ENCODE data around the gene KIAA1671. TPM values are rescaled to one million over a fixed set of nuclear protein-coding genes. Genes with fewer than 3 reads are reported as not detected.

Gene KIAA1671
- polyA plus RNA-seq, 10 donors = 18.9 to 40.3 (median 31.2) TPM

DNA sequence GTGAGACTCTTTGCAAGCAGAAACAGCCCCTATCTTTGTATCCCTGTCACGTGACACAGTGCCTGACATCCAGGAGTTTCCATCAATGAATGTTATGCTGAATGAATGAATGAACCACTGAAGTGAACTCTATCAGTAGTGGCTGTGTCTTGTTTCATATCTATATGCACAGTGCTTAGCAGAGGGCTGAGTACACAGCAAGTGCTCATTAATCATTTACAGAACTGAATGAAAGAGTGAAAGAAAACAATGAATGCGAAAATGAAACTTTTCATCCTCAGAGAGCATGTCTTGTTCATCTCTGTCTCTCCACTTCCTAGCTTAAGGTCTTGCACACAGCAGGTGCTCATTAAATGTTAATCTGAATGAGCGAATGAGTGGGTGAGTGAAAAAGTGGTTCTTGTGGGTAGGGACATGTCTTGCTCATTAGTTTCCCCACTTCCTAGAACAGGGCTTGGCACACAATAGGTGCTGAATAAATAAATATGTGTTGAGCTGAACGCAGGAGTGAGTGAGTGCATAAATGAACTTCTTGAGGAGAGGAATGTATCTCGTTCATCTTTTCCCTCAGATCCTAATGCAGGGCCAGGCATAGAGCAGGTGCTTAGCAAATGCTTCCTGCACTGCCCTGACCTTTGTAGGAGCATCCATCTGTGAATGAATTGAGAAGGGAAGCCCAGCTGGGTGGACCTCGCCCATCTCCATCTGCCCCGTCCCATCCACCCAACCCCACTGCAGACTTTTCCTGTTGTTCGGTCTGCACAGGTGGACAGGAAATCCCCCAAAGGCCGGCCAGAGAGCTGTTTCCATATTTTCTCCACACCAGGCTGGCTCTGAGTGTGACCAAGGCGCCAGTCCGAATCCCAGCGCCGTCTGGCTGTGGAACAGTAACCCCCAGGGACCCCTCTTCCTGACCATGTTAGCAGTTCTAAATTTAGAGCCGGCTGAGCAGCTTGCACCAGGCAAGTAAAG is 133.7 kb downstream of the KIAA1671 start:
- DNase-seq = peak; percentile 29 to 71 (median 51)

DNA sequence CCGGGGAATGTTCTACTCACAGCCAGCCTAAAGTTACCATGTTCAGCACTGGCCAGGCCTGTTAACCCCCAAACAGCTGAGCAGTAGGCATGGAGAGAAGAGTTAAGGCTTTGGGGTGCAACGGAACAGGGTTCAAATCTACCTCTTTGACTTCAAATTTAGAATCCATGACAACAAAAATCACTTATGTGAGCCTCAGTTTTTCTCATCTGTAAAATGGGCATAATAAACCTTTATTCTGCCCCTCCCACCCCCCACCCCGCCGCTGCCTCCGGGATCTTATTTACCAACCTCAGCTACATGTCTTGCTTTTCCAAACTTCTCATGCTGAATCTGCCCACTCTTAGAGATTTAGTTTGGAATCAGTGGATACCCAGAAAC is 134.4 kb downstream of the KIAA1671 start:
- no peak for DNase-seq

DNA sequence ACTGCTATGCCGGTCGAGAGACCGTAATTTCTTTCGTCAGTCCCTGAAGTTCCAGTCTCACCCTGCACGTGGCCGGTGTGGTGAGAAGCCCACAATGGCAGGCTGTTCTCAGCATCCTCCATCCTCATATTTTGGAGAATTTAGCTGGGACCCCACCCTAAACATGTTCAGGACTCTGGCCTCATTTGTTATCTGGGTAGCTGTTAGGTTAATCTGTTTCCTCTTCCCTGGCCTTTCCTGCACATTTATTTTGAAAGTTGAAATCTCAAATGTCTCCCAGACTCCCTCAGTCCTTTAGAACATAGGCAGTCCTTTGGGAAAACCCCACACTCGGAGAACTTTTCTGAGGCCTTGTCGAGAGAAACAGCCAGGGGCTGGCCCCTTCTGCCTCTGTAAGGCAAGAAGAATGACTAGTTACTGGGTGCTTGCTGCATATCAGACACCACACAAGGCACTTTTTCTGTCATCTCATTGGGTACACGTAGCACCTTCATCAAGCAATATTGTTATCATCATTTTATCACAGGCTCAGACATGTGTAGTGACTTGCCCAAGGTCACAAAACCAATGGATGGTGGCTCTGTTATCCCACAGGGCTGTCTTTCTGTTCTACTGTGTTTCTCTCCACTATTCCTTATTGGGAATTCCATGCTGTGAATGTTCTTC is 137.8 kb downstream of the KIAA1671 start:
- no peak for DNase-seq

DNA sequence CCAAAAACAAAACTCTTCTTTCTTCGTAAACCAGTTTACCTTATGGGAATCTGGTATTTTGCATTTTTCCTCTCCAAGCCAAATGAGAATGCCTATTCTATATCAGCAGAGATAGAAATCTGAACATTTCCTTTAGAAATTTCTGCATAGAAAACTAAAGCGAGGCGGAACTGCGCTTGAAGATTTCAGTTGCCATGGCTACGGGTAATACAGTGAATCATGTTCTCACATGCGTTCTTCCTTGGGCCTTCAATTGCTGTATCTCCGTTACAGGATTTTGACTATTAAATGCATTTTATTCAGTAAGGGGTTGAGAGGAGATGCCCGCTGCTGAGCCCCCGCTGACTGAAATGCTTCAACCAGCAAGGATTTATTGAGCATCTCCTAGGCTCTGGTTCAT is 138.9 kb downstream of the KIAA1671 start:
- no peak for DNase-seq

DNA sequence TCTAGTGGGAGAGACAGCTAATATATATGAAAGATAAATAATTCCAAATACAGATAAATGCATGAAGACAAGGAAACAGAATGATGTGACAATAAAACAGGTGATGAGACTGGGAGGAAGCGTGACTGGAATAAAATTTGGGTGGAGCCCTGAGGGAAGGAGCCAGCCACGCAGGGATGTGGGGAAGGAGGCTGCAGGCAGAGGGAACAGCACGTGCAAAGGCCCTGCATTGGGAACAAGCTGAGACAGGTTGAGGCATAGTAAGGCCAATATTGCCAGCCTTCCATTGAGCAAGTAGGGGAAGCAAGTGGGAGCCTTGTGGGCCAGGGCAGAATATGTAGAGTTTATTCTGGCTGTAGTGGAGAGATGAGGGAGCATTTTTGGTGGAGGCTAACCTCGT is 139.6 kb downstream of the KIAA1671 start:
- no peak for DNase-seq

DNA sequence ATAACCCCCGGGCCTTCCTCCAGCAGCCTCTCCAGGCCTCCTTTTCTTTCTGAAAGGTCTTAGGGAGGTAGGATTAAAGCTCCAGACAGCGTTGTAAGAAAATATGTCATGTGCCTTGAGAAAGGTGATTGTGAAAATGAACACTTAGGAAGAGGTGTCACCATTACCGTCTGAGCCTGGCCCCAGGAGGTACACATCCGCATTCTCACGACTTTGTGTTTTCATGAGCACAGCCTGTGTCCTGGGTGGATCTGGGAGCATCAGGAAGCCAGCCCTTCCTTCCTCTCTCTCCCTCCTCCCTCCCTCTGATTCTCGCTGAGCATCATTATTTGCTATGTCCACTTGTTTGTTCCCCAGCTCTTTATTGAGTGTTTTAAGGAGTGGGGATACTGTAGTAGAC is 142.1 kb downstream of the KIAA1671 start:
- no peak for DNase-seq

DNA sequence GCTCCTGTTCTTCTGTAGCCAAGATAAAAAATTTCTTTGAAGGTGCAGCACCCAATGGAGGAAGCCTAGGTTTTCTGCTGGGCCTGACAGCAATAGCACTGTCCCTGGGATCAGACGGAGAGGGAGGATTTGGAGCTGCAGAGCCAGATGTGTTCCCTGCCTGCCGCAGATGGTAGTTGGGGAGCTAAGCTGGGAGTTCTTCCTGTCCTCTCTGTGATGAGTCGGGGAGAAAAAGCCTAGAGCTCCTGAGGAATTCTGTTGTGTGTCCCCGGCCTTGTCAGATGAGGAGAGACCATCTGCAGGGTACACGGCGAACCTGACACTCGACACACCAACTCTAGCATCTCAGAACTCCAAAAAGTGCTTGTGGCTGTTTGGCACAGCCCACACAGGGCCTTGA is 143.4 kb downstream of the KIAA1671 start:
- DNase-seq = no peak

DNA sequence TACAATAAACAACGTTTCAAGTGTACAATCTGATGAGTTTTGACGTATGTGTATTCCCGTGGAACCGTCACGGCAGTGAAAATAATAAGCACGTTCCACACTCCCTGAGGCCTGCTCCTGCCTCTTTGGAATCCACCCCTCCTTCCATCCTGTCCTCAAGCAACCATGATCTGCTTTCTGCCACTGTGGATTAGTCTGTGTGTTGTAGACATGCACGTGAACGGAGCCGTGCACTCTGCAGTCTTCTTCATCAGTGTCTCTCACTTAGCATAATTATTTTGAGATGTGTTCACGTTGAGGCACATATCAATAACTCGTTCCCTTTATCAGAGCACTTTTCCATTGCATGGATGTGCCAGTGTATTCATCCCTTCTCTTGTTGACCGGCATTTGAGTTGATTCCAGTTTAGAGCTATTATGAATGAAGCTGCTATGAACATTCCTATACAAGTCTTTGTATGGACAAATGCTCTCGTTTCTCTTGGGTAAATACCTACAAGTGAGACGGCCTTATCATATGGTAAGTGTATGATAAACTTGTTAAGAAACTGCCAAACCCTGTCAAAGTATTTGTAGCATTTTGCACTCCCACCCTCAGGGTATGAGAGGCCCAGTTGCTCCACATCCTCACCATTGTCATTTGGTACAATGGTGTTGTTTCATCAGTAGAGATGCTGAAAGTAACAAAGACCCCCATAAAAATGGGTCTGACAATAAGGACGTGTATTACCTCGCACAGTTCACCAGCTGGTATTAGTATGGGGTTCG is 144.3 kb downstream of the KIAA1671 start:
- DNase-seq = no peak

DNA sequence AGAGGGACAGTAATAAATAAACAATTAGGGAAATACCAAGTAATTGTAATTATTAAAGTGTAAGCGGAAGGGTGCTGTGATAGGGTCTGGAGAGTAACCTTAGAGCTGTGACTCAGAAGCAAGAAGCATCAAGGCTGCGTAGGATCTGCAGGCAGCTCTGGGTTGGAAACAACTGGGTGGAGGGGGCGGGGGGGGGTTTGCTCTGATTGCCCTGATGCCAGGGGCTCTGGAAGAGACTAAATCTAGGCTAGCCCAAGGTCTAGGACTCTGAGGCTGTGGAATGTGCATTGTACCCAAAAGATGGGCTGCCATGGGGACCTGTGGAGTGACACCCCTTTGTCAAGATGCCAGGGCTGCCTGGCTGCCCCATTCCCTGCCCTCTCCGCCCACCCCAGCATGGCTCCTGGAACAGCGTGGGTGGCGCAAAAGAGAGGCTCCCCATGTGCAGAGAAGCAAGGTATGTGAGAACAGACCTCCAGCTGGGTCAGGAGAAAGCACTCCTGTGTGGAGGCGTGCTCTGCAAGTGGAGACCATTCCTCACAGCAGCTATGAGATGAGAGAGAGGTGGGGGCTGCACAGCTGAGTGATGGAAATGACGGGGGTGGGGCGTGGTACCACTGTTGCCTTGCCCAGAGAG is 146.0 kb downstream of the KIAA1671 start:
- no peak for DNase-seq

DNA sequence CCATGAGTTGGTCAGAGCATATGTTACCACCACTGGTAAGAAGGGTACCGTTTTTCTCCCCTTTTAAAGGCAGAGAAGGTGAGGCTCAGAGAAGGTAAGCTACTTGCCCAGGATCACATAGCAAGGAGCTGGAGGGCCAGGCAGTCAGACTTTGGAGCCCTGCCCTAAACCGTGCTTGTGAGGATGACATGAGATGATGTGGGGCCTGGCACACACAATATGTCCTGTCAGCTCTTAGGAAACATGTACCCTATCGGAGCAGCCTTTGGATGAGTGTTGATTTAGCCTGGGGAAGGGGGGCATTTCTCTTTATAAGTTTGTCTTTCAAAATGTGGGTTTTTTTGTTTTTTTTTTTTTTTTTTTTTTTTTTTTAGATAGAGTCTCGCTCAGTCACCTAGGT is 146.7 kb downstream of the KIAA1671 start:
- no peak for DNase-seq

DNA sequence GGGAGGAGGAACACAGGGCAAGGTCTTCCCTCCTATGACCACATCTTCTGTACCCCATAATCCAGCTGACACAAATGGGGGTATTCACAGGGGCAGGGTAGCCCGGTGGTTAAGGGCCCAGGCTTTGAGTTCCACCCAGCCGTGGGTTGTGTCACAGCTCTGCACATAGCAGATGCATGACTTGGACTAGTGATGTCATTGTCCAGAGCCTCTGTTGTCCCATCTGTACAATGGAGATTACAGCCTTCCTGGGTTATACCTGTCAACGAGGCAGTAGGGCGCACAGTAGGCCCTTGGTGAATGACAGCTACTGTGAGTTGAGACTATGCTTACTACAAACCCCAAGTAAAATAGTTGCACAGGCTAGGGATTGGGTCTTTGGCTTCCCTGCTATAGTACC is 147.9 kb downstream of the KIAA1671 start:
- no peak for DNase-seq

DNA sequence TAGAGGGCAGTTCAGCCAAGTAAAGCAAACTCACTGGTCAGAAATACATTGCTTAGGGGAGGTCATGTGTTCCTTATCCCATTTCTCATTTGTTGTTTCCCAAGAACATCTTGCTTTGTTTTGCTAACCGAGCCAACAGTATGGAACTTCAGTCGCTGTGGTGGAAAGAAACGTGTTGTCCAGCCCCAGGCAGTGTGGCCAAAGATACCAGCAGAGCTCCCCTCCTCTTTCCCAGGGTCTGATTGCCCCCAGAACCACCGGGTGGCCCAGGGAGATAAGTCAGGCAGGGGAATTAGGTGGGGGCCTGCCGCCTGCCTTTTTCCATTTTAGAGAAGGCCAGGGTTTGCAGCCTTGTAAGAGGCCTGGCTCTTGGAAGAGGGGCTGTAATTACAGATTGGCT is 148.4 kb downstream of the KIAA1671 start:
- no peak for DNase-seq

DNA sequence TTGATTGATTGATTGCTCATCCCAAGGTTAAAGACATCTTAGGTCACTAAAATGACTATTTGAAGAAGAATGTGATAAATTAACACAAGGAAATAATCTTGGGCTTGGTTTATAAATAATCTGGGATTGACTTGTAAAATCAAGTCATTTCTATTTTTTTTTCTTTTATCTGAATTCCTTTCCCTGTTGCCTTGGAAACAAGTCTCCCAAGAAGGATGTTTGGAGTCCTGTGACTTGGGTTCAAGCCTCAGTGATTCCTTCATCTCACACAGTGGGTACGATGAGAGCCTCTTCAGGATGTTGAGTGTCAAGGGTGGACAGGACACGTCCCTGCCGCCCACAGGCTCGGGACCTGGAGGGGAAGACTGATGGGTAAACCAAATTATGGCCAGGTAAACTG is 149.0 kb downstream of the KIAA1671 start:
- no peak for DNase-seq

DNA sequence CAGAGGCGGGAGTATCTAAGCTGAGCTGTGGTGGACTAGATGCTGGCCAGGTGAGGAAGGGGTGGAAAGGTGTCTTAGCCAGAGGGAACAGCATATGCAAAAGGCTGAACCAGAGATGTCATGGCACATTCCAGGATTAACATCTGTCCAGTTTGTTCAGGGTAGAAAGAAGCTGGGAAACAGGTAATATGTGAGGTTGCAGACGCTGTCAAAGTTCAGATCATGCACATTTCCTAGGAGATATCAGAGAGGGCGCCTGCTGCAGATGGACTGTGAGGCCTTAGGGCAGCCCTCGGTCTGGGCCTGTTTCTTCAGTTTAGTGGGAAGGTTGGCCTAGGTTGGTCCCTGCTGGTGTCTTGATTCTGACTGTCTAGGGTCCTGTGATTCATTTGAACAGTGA is 149.5 kb downstream of the KIAA1671 start:
- DNase-seq = no peak

DNA sequence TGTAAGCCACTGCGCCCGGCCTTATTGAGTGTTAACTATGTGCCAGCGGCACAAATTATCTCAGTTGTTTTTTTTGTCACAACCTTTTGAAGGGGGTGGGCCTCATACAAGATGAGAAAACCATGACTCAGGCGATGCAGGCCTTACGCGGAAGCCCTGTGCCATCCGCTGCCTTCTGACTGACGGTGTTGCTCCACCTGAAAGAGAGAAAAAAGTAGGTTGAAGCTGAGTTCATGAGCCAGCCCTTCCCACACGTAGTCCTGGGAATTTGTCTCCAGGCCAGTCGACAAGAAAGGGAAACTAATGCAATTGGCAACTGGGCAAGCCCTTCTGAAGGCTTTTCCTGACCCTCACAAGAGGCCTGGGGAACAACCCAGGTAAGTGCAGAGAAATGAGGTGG is 150.2 kb downstream of the KIAA1671 start:
- DNase-seq = no peak

DNA sequence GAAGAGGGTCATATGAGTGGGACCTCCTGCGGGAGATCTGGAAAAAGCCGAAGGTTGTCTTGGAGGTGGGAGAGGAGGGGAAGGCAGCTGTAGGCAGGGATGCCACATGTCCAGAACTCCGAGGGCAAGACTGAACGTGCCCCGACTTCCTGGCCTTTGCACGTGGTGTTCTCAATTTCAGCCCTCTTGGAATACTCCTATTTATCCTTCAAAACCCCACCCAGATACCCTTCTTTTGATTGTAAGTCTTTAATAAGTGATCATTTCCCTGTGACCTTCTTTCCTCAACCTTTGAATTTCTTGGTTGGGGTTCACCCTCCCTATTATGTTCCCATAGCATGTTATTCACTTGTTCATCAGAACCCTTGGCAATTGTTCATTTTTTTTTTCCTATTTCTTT is 151.9 kb downstream of the KIAA1671 start:
- DNase-seq = no peak

DNA sequence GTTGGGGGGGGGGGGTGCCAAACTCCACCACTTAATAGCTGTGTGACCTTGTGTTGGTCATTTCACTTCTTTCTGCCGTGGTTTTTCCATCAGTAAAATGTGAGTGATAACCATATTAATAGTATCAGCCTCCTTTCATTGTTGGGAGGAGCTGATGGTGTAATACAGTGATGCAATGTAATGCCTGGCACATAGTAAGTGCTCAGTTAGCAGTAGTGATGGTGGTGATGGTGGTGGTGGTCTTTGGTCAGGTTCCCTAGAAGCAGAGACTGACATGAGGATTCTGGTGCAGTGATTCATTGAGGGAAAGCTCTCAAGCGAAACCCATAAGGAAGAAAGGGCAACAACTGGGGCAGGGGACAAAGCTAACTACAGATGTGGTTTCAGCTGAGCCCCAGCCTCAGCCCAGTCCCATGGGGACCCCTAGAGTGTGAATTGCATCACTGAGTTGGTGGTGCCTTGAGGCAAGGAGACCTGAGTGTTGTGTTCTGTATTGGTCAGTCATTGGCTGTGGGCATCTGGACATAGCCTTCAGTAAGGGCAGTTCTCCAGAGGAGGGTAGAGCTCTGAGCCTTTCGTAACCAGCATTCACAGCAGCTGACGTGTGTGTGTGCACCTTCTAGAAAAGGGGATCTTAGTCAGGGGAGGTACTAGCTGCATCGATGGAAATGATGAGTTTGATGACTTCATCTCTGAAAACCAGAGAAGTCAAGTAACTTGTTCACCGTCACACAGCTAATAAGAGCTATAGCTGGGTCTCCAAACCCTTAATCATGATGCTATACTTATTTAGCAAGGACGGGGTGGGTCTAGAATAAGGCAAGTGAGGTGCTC is 153.5 kb downstream of the KIAA1671 start:
- DNase-seq = no peak

DNA sequence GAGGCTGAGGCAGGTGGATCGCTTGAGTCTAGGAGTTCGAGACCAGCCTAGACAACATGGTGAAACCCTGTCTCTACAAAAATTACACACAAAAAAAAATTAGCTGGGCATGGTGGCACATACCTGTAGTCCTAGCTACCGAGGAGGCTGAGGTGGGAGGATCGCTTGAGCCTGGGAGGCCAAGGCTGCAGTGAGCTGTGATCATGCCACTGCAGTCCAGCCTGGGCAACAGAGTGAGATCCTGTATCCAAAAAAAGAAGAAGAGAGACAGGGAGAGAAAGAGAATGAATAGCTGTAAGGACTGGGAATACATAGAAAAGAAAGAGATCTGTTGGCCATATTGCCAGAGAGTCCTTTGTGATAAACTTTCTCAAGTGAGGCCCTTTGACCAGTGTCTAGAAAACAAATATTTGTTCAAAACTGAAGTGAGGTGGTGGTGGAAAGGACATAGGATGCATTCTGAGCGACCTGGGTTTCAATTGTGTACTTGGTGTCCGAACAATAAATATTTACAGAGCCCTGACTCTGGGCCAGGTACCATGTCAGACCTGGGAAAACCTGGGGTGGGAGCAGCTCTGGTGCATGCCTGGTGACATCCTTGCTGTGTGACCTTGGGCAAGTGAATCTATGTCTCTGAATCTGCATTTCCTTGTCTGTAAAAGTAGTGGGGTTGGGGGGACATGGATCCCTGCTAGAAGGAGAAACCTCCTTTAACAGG is 157.5 kb downstream of the KIAA1671 start:
- no peak for DNase-seq

DNA sequence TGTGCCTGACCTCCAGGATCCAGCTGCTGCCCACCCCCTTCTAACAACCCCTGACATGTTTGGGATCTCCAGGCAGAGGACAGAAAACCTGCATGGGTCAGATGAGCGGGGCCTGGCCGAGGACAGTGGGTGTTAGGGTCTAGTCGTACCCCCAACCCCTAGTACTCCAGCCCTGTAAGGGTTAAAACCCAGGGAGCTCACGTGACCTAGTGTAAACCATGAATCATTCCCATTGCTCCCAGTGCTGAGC is 158.0 kb downstream of the KIAA1671 start:
- no peak for DNase-seq

DNA sequence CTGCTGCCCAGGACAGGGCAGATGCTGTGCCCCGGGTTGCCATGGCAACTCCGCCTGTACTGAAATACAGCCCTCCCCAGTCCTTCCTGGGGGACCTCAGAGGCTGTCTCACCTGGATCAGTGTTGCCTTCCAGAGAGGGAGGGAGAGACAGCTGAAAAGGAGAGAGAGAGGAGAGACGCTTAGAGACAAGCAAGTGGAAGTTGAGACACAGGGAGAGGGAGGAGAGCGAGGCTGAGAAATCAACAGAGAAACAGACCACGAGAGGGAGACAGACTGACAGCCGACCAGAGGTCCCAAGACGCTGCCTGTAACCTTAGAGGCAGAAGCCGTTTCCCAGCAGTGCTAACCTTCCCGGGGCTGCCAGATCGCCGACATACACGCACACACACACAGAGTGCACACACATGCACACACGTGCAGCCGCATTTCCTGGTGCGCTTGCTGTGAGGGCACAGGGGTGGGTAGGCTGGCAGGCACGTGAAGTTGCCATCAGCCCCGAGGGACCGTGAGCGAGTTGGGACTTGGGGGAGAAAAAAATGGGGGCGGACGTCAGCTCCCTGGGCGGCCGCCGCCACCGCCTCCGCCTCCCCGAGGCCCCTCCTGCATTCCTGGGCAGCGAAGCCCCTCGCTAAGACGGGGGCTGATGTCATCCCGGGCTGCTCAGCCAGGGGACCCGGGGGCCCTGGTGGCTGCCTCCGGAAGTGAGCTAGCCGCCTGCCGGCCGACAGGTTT is 158.5 kb downstream of the KIAA1671 start:
- peak; percentile 63 to 88 (median 67) for DNase-seq
